ENCODE data around the gene ATP6V1F. TPM values are rescaled to one million over a fixed set of nuclear protein-coding genes. Genes with fewer than 3 reads are reported as not detected.
A peak's percentile ranks its signal among the peaks of the same experiment; 100 is the strongest.

Gene ATP6V1F
- polyA plus RNA-seq, 1 donor: 193 TPM

DNA sequence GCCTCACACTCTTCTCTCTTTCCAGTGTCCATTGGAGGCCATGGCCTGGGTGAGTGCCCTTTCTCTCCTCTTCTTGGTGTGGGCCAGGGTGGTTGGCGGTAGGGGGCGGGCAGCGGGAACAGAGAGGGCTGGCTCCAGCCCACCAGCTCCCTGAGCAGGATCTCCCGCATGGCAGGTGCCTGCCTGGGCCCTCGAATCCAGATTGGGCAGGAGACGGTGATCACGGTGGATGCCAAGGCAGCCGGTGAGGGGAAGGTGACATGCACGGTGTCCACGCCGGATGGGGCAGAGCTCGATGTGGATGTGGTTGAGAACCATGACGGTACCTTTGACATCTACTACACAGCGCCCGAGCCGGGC is 13.5 kb upstream of the ATP6V1F start:
- no CpG with 5 or more reads among the region's 16 CpGs for WGBS (ENCODE audit: insufficient coverage, low lambda C conversion rate)

DNA sequence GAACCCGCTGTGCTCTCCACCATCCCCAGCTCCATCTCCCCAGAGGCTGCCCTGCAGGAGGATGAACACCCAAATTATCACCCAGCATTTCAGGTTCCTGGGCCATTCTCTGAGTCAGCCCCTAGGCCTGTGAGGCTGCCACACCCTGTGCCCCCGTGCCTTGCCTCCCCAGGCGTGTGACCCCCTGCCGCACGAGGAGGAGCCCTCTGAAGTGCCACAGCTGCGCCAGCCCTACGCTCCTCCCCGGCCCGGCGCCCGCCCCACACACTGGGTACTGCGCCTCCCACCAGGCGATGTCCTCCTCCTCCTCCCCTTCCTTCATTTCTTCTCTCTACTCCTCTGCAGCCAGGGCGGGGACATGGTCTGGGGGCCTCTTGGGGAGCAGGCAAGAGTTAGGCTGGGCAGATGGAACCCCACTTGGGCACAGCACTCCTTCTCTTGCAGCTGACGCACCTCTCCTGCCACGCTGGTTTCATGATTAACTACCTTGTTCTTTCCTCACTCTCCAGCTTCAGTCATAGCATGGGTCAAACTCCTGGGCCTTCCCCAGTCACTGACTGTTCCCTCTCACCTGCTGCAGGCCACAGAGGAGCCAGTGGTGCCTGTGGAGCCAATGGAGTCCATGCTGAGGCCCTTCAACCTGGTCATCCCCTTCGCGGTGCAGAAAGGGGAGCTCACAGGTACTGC is 12.7 kb upstream of the ATP6V1F start:
- no peaks in the 10 kb centered on the region for H3K9me3 ChIP-seq (ENCODE audit: control insufficient read depth, low read depth, low read length)
- DNase-seq: peak in 1 of 2 donors; percentile 63
- no peaks in the 10 kb centered on the region for H3K27me3 ChIP-seq (ENCODE audit: control insufficient read depth, insufficient read depth, low read length)
- H3K36me3 ChIP-seq (ENCODE audit: control insufficient read depth, insufficient read depth, low read length): peaks cover 77% of the 10 kb centered on the region
- peaks cover 8% of the 10 kb centered on the region for H3K4me1 ChIP-seq (ENCODE audit: control insufficient read depth, insufficient read depth, low read length)
- no peak overlapping the region for H3K27ac ChIP-seq (ENCODE audit: low read length)
- WGBS (ENCODE audit: insufficient coverage, low lambda C conversion rate): no CpG with 5 or more reads among the region's 18 CpGs
- H3K4me3 ChIP-seq (ENCODE audit: low read length): no peak overlapping the region

More for the DNA sequence above, 13.5 kb upstream of the ATP6V1F start:
- DNase-seq: no peak
- H3K27me3 ChIP-seq (ENCODE audit: control insufficient read depth, insufficient read depth, low read length): no peaks in the 10 kb centered on the region
- no peak overlapping the region for H3K4me3 ChIP-seq (ENCODE audit: low read length)
- peaks cover 8% of the 10 kb centered on the region for H3K4me1 ChIP-seq (ENCODE audit: control insufficient read depth, insufficient read depth, low read length)
- H3K36me3 ChIP-seq (ENCODE audit: control insufficient read depth, insufficient read depth, low read length): peaks cover 77% of the 10 kb centered on the region
- H3K9me3 ChIP-seq (ENCODE audit: control insufficient read depth, low read depth, low read length): no peaks in the 10 kb centered on the region
- H3K27ac ChIP-seq (ENCODE audit: low read length): no peak overlapping the region

DNA sequence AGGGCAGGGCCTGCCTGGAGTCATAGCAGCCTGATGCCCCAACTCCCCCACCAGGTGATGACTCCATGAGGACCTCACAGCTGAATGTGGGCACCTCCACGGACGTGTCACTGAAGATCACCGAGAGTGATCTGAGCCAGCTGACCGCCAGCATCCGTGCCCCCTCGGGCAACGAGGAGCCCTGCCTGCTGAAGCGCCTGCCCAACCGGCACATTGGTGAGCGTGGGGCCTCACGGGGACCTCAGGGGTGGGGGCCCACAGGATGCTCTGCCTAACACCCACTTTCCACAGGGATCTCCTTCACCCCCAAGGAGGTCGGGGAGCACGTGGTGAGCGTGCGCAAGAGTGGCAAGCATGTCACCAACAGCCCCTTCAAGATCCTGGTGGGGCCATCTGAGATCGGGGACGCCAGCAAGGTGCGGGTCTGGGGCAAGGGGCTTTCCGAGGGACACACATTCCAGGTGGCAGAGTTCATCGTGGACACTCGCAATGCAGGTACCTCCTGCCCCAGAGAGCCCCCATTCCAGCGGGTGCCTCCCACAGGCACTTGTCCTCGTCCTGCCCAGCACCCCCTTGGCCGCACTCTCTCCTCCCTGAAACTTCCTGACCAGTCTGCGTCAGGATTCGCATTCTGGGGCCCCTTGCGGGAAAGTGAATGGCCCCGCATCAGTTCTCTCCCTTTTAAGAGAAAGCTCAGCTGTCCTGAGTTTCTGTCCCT is 10.0 kb upstream of the ATP6V1F start:
- Histone ChIP-seq H3K4me3 (ENCODE audit: low read length) (no peak overlapping the region), H3K9me3 (ENCODE audit: control insufficient read depth, low read depth, low read length) (no peaks in the 10 kb centered on the region), H3K27me3 (ENCODE audit: control insufficient read depth, insufficient read depth, low read length) (no peaks in the 10 kb centered on the region), H3K4me1 (ENCODE audit: control insufficient read depth, insufficient read depth, low read length) (peaks cover 8% of the 10 kb centered on the region), H3K36me3 (ENCODE audit: control insufficient read depth, insufficient read depth, low read length) (peaks cover 84% of the 10 kb centered on the region), H3K27ac (ENCODE audit: low read length) (no peak overlapping the region)
- no peak for DNase-seq
- WGBS (ENCODE audit: insufficient coverage, low lambda C conversion rate): no CpG with 5 or more reads among the region's 28 CpGs

DNA sequence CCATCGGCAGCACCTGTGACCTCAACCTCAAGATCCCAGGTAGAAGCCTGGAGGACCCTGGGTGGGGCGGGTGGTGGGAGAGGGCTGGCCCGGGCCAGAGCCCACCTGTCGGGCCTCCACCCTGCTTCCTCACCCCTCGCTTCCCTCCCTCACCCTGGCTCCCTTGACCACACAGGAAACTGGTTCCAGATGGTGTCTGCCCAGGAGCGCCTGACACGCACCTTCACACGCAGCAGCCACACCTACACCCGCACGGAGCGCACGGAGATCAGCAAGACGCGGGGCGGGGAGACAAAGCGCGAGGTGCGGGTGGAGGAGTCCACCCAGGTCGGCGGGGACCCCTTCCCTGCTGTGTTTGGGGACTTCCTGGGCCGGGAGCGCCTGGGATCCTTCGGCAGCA is 8.9 kb upstream of the ATP6V1F start:
- Histone ChIP-seq H3K27me3 (ENCODE audit: control insufficient read depth, insufficient read depth, low read length) (no peaks in the 10 kb centered on the region), H3K36me3 (ENCODE audit: control insufficient read depth, insufficient read depth, low read length) (peaks cover 79% of the 10 kb centered on the region), H3K4me3 (ENCODE audit: low read length) (no peak overlapping the region), H3K27ac (ENCODE audit: low read length) (no peak overlapping the region), H3K9me3 (ENCODE audit: control insufficient read depth, low read depth, low read length) (no peaks in the 10 kb centered on the region), H3K4me1 (ENCODE audit: control insufficient read depth, insufficient read depth, low read length) (peaks cover 8% of the 10 kb centered on the region)
- no peak for DNase-seq
- no CpG with 5 or more reads among the region's 23 CpGs for WGBS (ENCODE audit: insufficient coverage, low lambda C conversion rate)

DNA sequence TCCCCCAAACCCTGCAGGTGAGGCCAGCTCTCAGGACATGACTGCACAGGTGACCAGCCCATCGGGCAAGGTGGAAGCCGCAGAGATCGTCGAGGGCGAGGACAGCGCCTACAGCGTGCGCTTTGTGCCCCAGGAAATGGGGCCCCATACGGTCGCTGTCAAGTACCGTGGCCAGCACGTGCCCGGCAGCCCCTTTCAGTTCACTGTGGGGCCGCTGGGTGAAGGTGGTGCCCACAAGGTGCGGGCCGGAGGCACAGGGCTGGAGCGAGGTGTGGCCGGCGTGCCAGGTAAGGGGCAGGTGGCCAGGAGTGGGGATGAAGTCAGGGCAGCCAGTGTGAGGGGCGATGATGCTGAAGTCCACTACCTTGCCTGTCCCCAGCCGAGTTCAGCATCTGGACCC is 8.3 kb upstream of the ATP6V1F start:
- H3K4me3 ChIP-seq (ENCODE audit: low read length): no peak overlapping the region
- peaks cover 8% of the 10 kb centered on the region for H3K4me1 ChIP-seq (ENCODE audit: control insufficient read depth, insufficient read depth, low read length)
- no peaks in the 10 kb centered on the region for H3K9me3 ChIP-seq (ENCODE audit: control insufficient read depth, low read depth, low read length)
- no peaks in the 10 kb centered on the region for H3K27me3 ChIP-seq (ENCODE audit: control insufficient read depth, insufficient read depth, low read length)
- peaks cover 77% of the 10 kb centered on the region for H3K36me3 ChIP-seq (ENCODE audit: control insufficient read depth, insufficient read depth, low read length)
- DNase-seq: no peak
- WGBS (ENCODE audit: insufficient coverage, low lambda C conversion rate): no CpG with 5 or more reads among the region's 21 CpGs
- H3K27ac ChIP-seq (ENCODE audit: low read length): no peak overlapping the region

DNA sequence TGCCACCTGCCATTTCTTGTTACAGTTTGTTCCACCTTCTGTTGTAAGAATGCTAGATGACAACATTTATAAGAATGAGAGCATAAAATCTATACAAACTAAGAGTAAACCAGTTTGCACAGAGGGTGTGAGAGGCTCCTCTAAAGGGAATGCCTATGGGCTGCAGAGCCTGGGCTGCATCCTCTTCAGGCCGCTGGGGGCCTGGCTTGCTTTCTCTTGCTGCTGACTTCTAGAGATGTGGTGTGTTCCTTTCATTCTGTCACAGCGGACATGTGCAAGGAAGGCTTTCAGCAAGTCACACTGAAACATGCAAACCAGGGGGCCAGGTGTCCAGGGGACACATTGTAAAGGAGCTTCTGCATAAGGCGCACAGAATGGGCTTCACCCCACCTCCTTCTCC is 7.1 kb upstream of the ATP6V1F start:
- no peak overlapping the region for H3K27ac ChIP-seq (ENCODE audit: low read length)
- H3K4me1 ChIP-seq (ENCODE audit: control insufficient read depth, insufficient read depth, low read length): no peaks in the 10 kb centered on the region
- WGBS (ENCODE audit: insufficient coverage, low lambda C conversion rate): no CpG with 5 or more reads among the region's 3 CpGs
- DNase-seq: no peak
- no peaks in the 10 kb centered on the region for H3K9me3 ChIP-seq (ENCODE audit: control insufficient read depth, low read depth, low read length)
- H3K4me3 ChIP-seq (ENCODE audit: low read length): no peak overlapping the region
- H3K36me3 ChIP-seq (ENCODE audit: control insufficient read depth, insufficient read depth, low read length): peaks cover 66% of the 10 kb centered on the region
- H3K27me3 ChIP-seq (ENCODE audit: control insufficient read depth, insufficient read depth, low read length): no peaks in the 10 kb centered on the region

DNA sequence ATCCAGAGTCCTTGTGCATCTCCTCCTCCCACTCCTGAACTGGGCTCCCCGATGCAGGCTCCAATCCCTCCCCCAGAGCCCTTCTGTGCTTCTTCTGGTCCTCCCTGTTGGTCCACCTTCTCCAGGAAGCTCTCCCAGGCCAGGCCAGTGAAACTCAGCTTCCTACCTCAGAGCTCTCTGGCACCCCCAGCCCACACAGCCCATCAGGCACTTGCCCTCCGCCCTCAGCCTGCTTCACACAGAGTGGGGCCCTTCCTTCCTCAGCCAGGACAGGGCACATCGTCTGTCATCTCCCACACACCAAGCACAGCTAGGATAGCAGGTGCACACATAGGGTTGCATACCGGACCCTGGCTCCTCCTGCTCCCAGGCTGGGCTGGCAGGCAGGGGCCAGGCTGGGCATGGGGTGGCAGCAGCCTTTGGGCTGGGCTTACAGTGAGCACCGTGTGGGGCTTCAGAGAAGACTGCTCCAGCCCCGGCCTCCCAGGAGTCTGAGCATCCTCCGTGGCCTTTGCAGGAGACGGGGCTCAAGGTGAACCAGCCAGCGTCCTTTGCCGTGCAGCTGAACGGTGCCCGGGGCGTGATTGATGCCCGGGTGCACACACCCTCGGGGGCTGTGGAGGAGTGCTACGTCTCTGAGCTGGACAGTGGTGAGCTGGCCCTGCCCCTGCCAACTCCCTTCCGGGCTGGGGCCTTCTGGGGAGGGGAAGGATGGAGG is 6.5 kb upstream of the ATP6V1F start:
- H3K4me1 ChIP-seq (ENCODE audit: control insufficient read depth, insufficient read depth, low read length): no peaks in the 10 kb centered on the region
- DNase-seq: no peak
- H3K9me3 ChIP-seq (ENCODE audit: control insufficient read depth, low read depth, low read length): no peaks in the 10 kb centered on the region
- H3K27me3 ChIP-seq (ENCODE audit: control insufficient read depth, insufficient read depth, low read length): no peaks in the 10 kb centered on the region
- peaks cover 60% of the 10 kb centered on the region for H3K36me3 ChIP-seq (ENCODE audit: control insufficient read depth, insufficient read depth, low read length)
- no peak overlapping the region for H3K27ac ChIP-seq (ENCODE audit: low read length)
- no peak overlapping the region for H3K4me3 ChIP-seq (ENCODE audit: low read length)
- WGBS (ENCODE audit: insufficient coverage, low lambda C conversion rate): no CpG with 5 or more reads among the region's 17 CpGs

DNA sequence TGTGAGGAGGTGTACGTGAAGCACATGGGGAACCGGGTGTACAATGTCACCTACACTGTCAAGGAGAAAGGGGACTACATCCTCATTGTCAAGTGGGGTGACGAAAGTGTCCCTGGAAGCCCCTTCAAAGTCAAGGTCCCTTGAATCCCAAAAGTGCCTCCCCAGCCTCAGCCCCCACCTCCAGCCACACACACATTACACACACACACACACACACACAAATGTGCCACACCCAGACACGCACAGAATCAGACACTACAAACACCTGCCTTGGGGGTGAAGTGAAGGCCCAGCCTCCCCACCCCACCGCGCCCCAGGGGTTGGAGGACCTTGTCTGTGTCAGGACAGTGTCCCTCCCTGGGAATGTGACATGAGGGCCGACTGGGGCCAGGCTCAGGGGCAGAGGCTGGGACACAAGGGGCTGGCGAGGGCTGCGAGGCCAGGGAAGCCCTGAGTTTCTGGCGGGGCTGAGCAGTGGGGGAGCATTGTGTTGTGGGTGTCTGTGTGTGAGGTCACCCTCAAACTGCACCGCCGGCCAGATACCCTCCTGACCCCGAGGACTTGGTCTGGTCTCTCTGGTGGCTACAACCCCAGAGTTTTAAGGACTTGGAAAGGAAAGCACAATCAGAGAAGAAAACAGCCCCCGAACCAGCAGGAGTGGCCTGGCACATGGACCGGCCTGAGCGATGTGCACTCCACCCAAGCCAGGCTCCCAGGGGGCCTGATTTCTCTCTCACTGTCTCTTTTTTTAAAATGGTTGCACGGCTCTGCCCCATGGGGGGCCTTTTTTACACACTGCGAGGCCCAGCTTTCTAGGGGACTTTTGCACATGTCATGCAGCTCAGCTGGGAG is 4.0 kb upstream of the ATP6V1F start:
- Histone ChIP-seq H3K9me3 (ENCODE audit: control insufficient read depth, low read depth, low read length) (no peaks in the 10 kb centered on the region), H3K27me3 (ENCODE audit: control insufficient read depth, insufficient read depth, low read length) (no peaks in the 10 kb centered on the region), H3K4me1 (ENCODE audit: control insufficient read depth, insufficient read depth, low read length) (peaks cover 5% of the 10 kb centered on the region), H3K4me3 (ENCODE audit: low read length) (no peak overlapping the region), H3K36me3 (ENCODE audit: control insufficient read depth, insufficient read depth, low read length) (peaks cover 40% of the 10 kb centered on the region), H3K27ac (ENCODE audit: low read length) (no peak overlapping the region)
- DNase-seq: no peak
- no CpG with 5 or more reads among the region's 18 CpGs for WGBS (ENCODE audit: insufficient coverage, low lambda C conversion rate)

DNA sequence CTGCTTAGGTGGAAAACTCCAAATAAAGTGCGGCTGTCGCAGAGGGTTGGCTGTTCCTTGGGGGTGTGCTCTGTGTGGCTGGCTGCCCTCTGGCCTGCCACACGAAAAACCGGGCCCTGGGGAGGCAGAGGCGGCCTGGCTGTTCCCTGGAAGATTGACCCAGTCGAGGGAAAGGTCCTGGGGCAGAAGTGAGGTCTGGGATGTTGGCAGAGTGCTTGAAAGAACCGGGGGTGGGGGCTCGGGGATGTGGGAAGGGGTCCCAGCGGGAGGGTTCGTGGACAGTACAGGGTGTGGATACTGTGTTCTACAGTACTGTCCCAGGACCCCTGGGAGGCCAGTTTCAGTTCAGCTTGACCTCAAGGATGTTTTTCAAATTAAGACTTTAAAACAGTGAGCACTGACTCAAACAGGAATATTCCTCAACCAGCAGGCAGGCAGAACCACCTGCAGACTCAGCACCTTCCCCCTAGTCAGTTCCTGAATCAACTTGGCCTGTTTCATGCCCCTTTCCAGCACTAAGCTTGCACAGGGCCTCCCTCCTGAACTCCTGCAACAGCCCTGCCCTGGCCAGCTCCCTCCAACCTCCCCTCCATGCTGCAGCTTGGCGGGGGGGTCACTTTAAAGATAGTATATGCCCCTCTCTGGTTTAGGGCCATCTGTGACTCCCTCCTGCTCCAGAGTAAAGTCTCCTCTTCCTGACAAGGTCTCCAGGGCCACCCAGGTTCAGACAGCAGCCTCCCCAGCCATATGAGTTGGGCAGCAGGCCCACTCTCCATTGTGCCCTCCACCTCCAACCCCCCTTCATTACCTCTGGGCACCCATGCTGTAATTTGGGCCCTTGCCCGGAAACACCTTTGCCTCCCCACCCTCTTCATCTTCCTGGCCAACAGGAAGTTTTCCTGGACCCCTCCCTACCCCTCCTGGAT is 3.2 kb upstream of the ATP6V1F start:
- H3K9me3 ChIP-seq (ENCODE audit: control insufficient read depth, low read depth, low read length): no peaks in the 10 kb centered on the region
- H3K27me3 ChIP-seq (ENCODE audit: control insufficient read depth, insufficient read depth, low read length): no peaks in the 10 kb centered on the region
- no peak overlapping the region for H3K27ac ChIP-seq (ENCODE audit: low read length)
- no peak overlapping the region for H3K4me3 ChIP-seq (ENCODE audit: low read length)
- no peak for DNase-seq
- H3K4me1 ChIP-seq (ENCODE audit: control insufficient read depth, insufficient read depth, low read length): peaks cover 8% of the 10 kb centered on the region
- no CpG with 5 or more reads among the region's 12 CpGs for WGBS (ENCODE audit: insufficient coverage, low lambda C conversion rate)
- H3K36me3 ChIP-seq (ENCODE audit: control insufficient read depth, insufficient read depth, low read length): peaks cover 31% of the 10 kb centered on the region

Data from large intestine (tissue), 3 donors.